ENCODE results near the gene ATXN1.

DNA sequence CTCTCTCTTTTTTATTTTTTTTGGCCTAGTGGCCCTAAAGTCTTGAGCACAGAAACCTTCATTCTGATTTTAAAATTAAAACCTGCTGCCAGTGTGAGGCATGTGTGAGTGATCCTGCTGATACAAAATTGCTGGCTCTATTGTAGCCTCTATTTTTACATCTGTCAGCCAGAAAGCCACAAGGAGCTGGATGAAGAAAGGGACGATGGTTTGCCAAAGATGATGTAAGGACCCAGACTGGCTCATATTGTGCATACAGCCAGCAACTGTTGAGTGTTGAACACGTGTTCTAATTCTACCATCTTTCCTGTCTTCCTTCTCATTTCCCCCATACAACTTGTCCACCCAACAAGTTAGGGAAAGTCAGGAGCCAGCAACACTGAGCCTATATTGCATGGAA lies 40.8 kb upstream of the ATXN1 start:
- no peak for TF ChIP-seq CTCF (IDR thresholded peaks at IDR 0.05)
- no peak for TF ChIP-seq POLR2AphosphoS5 (IDR thresholded peaks at IDR 0.05)
- TF ChIP-seq POLR2A (IDR thresholded peaks at IDR 0.05), result no peak

Measured in transverse colon (tissue), 4 donors.